WTC11 (cell line): Measurements from ENCODE around the gene ATXN3L. TPM values are rescaled to one million over a fixed set of nuclear protein-coding genes. Genes with fewer than 3 reads are reported as not detected.

ENCODE experiments used
- ATAC-seq: fragments of 200-7000 bp; cut with Tn5 transposase; 2 replicates; pipeline ENCODE4 v1.10.0; 2021; ENCODE audit warnings: mild to moderate bottlenecking, moderate library complexity
- CTCF ChIA-PET: fragments of 300-600 bp; sonication (Branson Sonifier 250); formaldehyde crosslinking; loops from one replicate; lab custom pipeline; 2021; ENCODE audit warnings: antibody characterized with exemption; lab: Charles Lee
- POLR2A ChIA-PET: fragments of 350-600 bp; sonication (Branson Sonifier 250); formaldehyde crosslinking; loops from one replicate; lab custom pipeline; 2021; ENCODE audit warnings: antibody characterized with exemption; lab: Charles Lee
- DNase-seq: peaks from one replicate; pipeline ENCODE4 v3.0.0; 2021; ENCODE audit warnings: low spot score
- H3K27ac Mint-ChIP-seq: 2 replicates; pipeline ENCODE4 v1.8.0; 2021; ENCODE audit warnings: mixed read lengths
- H3K27me3 Mint-ChIP-seq: 2 replicates; pipeline ENCODE4 v1.8.0; 2021; ENCODE audit warnings: low read depth, mild to moderate bottlenecking, moderate library complexity, mixed read lengths
- H3K36me3 Mint-ChIP-seq: 2 replicates; pipeline ENCODE4 v1.8.0; 2021; ENCODE audit warnings: mixed read lengths
- H3K4me1 Mint-ChIP-seq: 2 replicates; pipeline ENCODE4 v1.8.0; 2022; ENCODE audit warnings: mixed read lengths
- H3K4me3 Mint-ChIP-seq: 2 replicates; pipeline ENCODE4 v1.8.0; 2021; ENCODE audit warnings: mild to moderate bottlenecking, moderate library complexity, mixed read lengths
- H3K9me3 Mint-ChIP-seq: 2 replicates; pipeline ENCODE4 v1.8.0; 2021; ENCODE audit warnings: mixed read lengths
- ARID4B ChIP-seq: sonication (generic); formaldehyde crosslinking; IDR thresholded peaks from 2 replicates; pipeline ENCODE4 v1.8.0; 2023; ENCODE audit warnings: missing genetic modification reagents, mild to moderate bottlenecking, borderline replicate concordance
- ATF1 ChIP-seq: sonication (generic); formaldehyde crosslinking; IDR thresholded peaks from 2 replicates; pipeline ENCODE4 v1.8.1; 2023; ENCODE audit warnings: mild to moderate bottlenecking, moderate library complexity, missing genetic modification reagents
- CBFB ChIP-seq: sonication (generic); formaldehyde crosslinking; IDR thresholded peaks from 2 replicates; pipeline ENCODE4 v1.8.1; 2022; ENCODE audit warnings: mild to moderate bottlenecking, low read depth, missing genetic modification reagents
- ERG ChIP-seq: fragments of 250-450 bp; sonication (Bioruptor Pico); IDR thresholded peaks from 2 replicates; pipeline ENCODE4 v1.8.0; 2021; ENCODE audit warnings: mild to moderate bottlenecking
- FOXJ3 ChIP-seq: sonication (generic); formaldehyde crosslinking; IDR thresholded peaks from 2 replicates; pipeline ENCODE4 v1.9.0; 2021; ENCODE audit warnings: missing genetic modification reagents, mild to moderate bottlenecking, borderline replicate concordance
- FOXK1 ChIP-seq: sonication (generic); formaldehyde crosslinking; IDR thresholded peaks from 2 replicates; pipeline ENCODE4 v1.8.0; 2022; ENCODE audit warnings: mild to moderate bottlenecking, moderate library complexity, missing genetic modification reagents
- FOXP1 ChIP-seq: sonication (generic); formaldehyde crosslinking; IDR thresholded peaks from 2 replicates; pipeline ENCODE4 v1.8.0; 2022; ENCODE audit warnings: missing genetic modification reagents, mild to moderate bottlenecking, moderate library complexity, borderline replicate concordance
- HMGA2 ChIP-seq: fragments of 250-450 bp; sonication (Bioruptor Pico); IDR thresholded peaks from 2 replicates; pipeline ENCODE4 v1.4.0; 2021; ENCODE audit warnings: mild to moderate bottlenecking, moderate library complexity
- JAZF1 ChIP-seq: fragments of 250-450 bp; sonication (Bioruptor Pico); IDR thresholded peaks from 2 replicates; pipeline ENCODE4 v1.9.0; 2021; ENCODE audit warnings: moderate library complexity, mild to moderate bottlenecking, inconsistent platforms
- NFYB ChIP-seq: sonication (generic); formaldehyde crosslinking; conservative IDR thresholded peaks from 2 replicates; pipeline ENCODE4 v1.8.0; 2022; ENCODE audit warnings: low read depth, missing genetic modification reagents
- NR3C1 ChIP-seq: sonication (generic); formaldehyde crosslinking; conservative IDR thresholded peaks from 2 replicates; pipeline ENCODE4 v1.8.1; 2023; ENCODE audit warnings: low read depth, mild to moderate bottlenecking, missing genetic modification reagents
- PRDM15 ChIP-seq: sonication (generic); formaldehyde crosslinking; IDR thresholded peaks from 2 replicates; pipeline ENCODE4 v1.8.0; 2022; ENCODE audit warnings: missing genetic modification reagents
- SMAD3 ChIP-seq: sonication (generic); formaldehyde crosslinking; IDR thresholded peaks from 2 replicates; pipeline ENCODE4 v1.8.0; 2022; ENCODE audit warnings: missing genetic modification reagents, mild to moderate bottlenecking, borderline replicate concordance
- TEAD1 ChIP-seq: sonication (generic); formaldehyde crosslinking; IDR thresholded peaks from 2 replicates; pipeline ENCODE4 v1.8.0; 2022; ENCODE audit warnings: mild to moderate bottlenecking, missing genetic modification reagents
- ZNF121 ChIP-seq: sonication (generic); formaldehyde crosslinking; IDR thresholded peaks from 2 replicates; pipeline ENCODE4 v1.8.0; 2023; ENCODE audit warnings: missing genetic modification reagents
- ZNF317 ChIP-seq: sonication (generic); formaldehyde crosslinking; IDR thresholded peaks from 2 replicates; pipeline ENCODE4 v1.8.1; 2023; ENCODE audit warnings: low read depth, mild to moderate bottlenecking, moderate library complexity, missing genetic modification reagents, borderline replicate concordance
- ZNF396 ChIP-seq: fragments of 250-450 bp; sonication (Bioruptor Pico); IDR thresholded peaks from 2 replicates; pipeline ENCODE4 v1.8.0; 2021; ENCODE audit warnings: mild to moderate bottlenecking, moderate library complexity, borderline replicate concordance
- ZNF416 ChIP-seq: fragments of 250-450 bp; sonication (Bioruptor Pico); IDR thresholded peaks from 2 replicates; pipeline ENCODE4 v1.9.0; 2021; ENCODE audit warnings: mild to moderate bottlenecking, inconsistent platforms
- total RNA-seq: library from RNA; stranded (reverse); gene quantifications from 3 replicates; pipeline ENCODE4 v1.2.3, GENCODE V29; 2021
- TF ChIP-seq, protein P1 (sequence below): sonication (generic); formaldehyde crosslinking; IDR thresholded peaks from 2 replicates; pipeline ENCODE4 v1.8.1; 2022; ENCODE audit warnings: mild to moderate bottlenecking, moderate library complexity, missing genetic modification reagents

Gene ATXN3L
- total RNA-seq, 1 experiment from 2014 or later, result not detected

- TF ChIP-seq PRDM15 (no peak), TEAD1 (CRISPR knock-in tag) (peak; percentile 43; the same call in 1 of the 2 replicates)
Observed at GRCh38 chrX:13283512-13283911, 36.3 kb downstream of the ATXN3L start (continued).

DNA sequence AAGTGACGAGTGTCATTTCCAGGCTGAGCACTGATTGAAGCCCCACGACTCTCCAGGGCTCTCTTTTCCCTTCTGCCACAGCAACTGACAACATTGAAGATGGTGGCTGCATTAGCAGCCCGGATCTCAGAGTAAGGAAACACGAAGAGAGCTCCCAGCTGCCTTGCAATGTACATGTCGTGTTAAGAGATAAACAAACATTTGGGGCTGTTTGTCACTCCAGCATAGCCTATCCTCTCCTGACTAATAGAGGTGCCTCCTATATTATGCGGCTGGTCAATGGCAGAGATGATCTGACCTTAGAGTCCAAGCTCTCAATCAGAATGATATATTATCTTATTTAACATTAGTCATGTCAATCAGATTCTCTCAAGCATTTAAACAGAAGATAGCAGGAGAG lies 38.6 kb downstream of the ATXN3L start:
- Mint-ChIP-seq H3K4me1 (peaks cover 37% of the 10 kb centered on the region), H3K27ac (no peak overlapping the region), H3K9me3 (peaks cover 30% of the 10 kb centered on the region), H3K4me3 (no peak overlapping the region), H3K36me3 (peaks cover 30% of the 10 kb centered on the region), H3K27me3 (peaks cover 3% of the 10 kb centered on the region)
- ATAC-seq (no peak), DNase-seq (no peak)
- TF ChIP-seq ZNF416 (CRISPR knock-in tag) (no peak), CBFB (CRISPR knock-in tag) (no peak), FOXP1 (no peak), FOXJ3 (CRISPR knock-in tag) (no peak), SMAD3 (CRISPR knock-in tag) (no peak), HMGA2 (no peak), ZNF317 (CRISPR knock-in tag) (no peak), FOXK1 (no peak), NFYB (CRISPR knock-in tag) (no peak), ATF1 (CRISPR knock-in tag) (no peak), NR3C1 (no peak), JAZF1 (CRISPR knock-in tag) (no peak), ZNF396 (no peak), ZNF121 (CRISPR knock-in tag) (no peak), ARID4B (CRISPR knock-in tag) (no peak), PRDM15 (no peak), ERG (CRISPR knock-in tag) (no peak)
- TF ChIP-seq, protein P1, sequence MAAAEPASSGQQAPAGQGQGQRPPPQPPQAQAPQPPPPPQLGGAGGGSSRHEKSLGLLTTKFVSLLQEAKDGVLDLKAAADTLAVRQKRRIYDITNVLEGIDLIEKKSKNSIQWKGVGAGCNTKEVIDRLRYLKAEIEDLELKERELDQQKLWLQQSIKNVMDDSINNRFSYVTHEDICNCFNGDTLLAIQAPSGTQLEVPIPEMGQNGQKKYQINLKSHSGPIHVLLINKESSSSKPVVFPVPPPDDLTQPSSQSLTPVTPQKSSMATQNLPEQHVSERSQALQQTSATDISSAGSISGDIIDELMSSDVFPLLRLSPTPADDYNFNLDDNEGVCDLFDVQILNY (CRISPR knock-in tag), result no peak
- CTCF ChIA-PET, result no interaction called here
- POLR2A ChIA-PET, result no interaction called here
